Peyer's patch (tissue), 4 donors: ENCODE results near the gene BANP.
"Not testable (repeated sequence)": the region's sequence is repeated elsewhere in the genome, so short reads cannot be mapped to it uniquely, and the experiment has no call there.

Experiments
- POLR2A ChIP-seq, 2 donors: fragments of 450-650 bp; IDR thresholded peaks; one replicate each; pipeline ENCODE4 v1.5.1; 2017; ENCODE audit warnings: antibody characterized with exemption in 2 of 2, mild to moderate bottlenecking in 2 of 2, moderate library complexity in 2 of 2
- TF ChIP-seq, protein P1 (sequence below), 6 experiments: fragments of 450-650 bp in 4 of 6; fragments of 200-600 bp in 2 of 6; sonication (generic) in 1 of 6; IDR thresholded peaks; one replicate each; pipeline ENCODE4 v1.5.1; 2017 to 2019; ENCODE audit warnings: antibody characterized with exemption in 6 of 6, mild to moderate bottlenecking in 3 of 6, moderate library complexity in 1 of 6

DNA sequence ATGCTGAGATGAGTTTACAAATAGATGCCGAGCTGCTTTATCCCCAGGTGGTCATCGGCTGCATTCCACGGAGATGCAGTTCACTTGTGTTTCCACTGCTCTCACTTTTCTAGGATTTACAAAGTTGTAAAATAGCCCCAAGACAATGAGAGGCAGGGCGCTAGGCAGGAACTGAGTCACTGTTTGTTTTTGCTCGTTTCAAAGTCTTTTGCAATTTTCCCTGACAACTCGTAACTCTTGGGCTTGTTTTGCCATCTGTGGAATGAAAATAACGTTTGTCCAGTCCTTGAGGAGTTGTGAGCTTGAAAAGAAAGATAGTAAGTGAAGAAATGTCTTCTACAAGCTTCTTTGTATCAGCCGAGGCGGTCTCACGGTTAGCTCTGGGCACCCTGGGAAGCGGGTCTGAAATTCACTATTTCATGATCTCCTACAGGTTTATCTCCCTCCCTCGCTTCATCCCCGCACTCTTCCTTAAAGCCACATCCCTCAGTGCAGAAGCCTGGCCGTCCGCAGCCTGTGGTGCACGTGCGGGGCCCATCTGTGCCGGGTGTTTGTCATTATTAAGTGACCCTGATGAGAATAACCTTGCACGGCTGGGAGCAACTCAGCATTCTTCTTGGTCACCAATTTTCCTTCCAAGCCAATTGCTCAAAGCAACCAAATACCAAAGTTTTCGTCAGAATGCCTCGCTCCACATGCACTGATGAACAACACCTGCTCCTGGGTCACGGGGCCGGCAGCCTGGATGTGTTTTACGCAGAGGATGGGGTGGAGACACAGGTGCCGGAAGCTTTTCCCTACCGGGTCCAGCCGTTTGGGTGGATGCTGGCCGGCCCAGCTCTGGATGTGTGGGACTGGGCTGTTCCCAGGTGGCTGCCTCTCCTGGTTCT lies 167.9 kb downstream of the BANP start:
- TF ChIP-seq POLR2A (IDR thresholded peaks at IDR 0.05) = not testable (repeated sequence)
- TF ChIP-seq, protein P1, sequence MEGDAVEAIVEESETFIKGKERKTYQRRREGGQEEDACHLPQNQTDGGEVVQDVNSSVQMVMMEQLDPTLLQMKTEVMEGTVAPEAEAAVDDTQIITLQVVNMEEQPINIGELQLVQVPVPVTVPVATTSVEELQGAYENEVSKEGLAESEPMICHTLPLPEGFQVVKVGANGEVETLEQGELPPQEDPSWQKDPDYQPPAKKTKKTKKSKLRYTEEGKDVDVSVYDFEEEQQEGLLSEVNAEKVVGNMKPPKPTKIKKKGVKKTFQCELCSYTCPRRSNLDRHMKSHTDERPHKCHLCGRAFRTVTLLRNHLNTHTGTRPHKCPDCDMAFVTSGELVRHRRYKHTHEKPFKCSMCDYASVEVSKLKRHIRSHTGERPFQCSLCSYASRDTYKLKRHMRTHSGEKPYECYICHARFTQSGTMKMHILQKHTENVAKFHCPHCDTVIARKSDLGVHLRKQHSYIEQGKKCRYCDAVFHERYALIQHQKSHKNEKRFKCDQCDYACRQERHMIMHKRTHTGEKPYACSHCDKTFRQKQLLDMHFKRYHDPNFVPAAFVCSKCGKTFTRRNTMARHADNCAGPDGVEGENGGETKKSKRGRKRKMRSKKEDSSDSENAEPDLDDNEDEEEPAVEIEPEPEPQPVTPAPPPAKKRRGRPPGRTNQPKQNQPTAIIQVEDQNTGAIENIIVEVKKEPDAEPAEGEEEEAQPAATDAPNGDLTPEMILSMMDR (IDR thresholded peaks at IDR 0.05) = not testable (repeated sequence)
